Astrocyte (in vitro differentiated cells and primary cell): ENCODE results near the gene ADGRG7. TPM values are rescaled to one million over a fixed set of nuclear protein-coding genes. Genes with fewer than 3 reads are reported as not detected.
A peak's percentile ranks its signal among the peaks of the same experiment; 100 is the strongest.

Experiments used
- DNase-seq: peaks from one replicate; pipeline ENCODE4 v3.0.0-alpha.2; 2010; ENCODE audit warnings: low read depth
- FAIRE-seq: peaks from 2 replicates; lab custom pipeline; 2011; peaks lifted over from hg19 to GRCh38; lab: Jason Lieb, UNC
- H2AFZ ChIP-seq: 2 replicates; pipeline ENCODE4 v1.6.0; 2012; ENCODE audit warnings: low read depth, low read length, inconsistent platforms
- H3K27ac ChIP-seq: 2 replicates; pipeline ENCODE4 v1.5.1; 2011; ENCODE audit warnings: low read depth, low read length, inconsistent platforms
- H3K27me3 ChIP-seq: 2 replicates; pipeline ENCODE4 v1.6.0; 2011; ENCODE audit warnings: low read length, inconsistent platforms; ENCODE audit not compliant: insufficient read depth
- H3K36me3 ChIP-seq: 2 replicates; pipeline ENCODE4 v1.5.1; 2011; ENCODE audit warnings: low read length, inconsistent platforms; ENCODE audit not compliant: insufficient read depth
- H3K4me1 ChIP-seq: 2 replicates; pipeline ENCODE4 v1.5.1; 2011; ENCODE audit warnings: low read length, inconsistent platforms; ENCODE audit not compliant: insufficient read depth
- H3K4me2 ChIP-seq: 2 replicates; pipeline ENCODE4 v1.6.0; 2012; ENCODE audit warnings: low read length, inconsistent platforms
- H3K4me3 ChIP-seq: 2 replicates; pipeline ENCODE4 v1.5.1; 2011; ENCODE audit warnings: low read depth, mild to moderate bottlenecking, low read length, inconsistent platforms; ENCODE audit not compliant: insufficient read depth
- H3K79me2 ChIP-seq: 2 replicates; pipeline ENCODE4 v1.6.0; 2012; ENCODE audit warnings: mild to moderate bottlenecking, low read length, inconsistent platforms; ENCODE audit not compliant: insufficient read depth
- H3K9ac ChIP-seq: 2 replicates; pipeline ENCODE4 v1.6.0; 2012; ENCODE audit warnings: mild to moderate bottlenecking, low read length, inconsistent platforms
- H3K9me3 ChIP-seq: 2 replicates; pipeline ENCODE4 v1.5.1; 2012; ENCODE audit warnings: low read depth, mild to moderate bottlenecking, low read length, inconsistent platforms; ENCODE audit not compliant: insufficient read depth
- H4K20me1 ChIP-seq: 2 replicates; pipeline ENCODE4 v1.6.0; 2012; ENCODE audit warnings: low read length, inconsistent platforms; ENCODE audit not compliant: insufficient read depth
- H3K27ac Mint-ChIP-seq: one replicate; pipeline ENCODE4 v1.8.0; 2021; ENCODE audit warnings: mild to moderate bottlenecking, mixed read lengths; ENCODE audit not compliant: unreplicated experiment
- H3K27me3 Mint-ChIP-seq: one replicate; pipeline ENCODE4 v1.8.0; 2021; ENCODE audit warnings: low read depth, mixed read lengths; ENCODE audit not compliant: unreplicated experiment
- H3K36me3 Mint-ChIP-seq: one replicate; pipeline ENCODE4 v1.8.0; 2021; ENCODE audit warnings: low read depth, mixed read lengths; ENCODE audit not compliant: unreplicated experiment
- H3K4me1 Mint-ChIP-seq: one replicate; pipeline ENCODE4 v1.8.0; 2021; ENCODE audit warnings: low read depth, mixed read lengths; ENCODE audit not compliant: unreplicated experiment
- H3K4me3 Mint-ChIP-seq: one replicate; pipeline ENCODE4 v1.8.0; 2021; ENCODE audit warnings: mild to moderate bottlenecking, moderate library complexity, mixed read lengths; ENCODE audit not compliant: unreplicated experiment
- H3K9me3 Mint-ChIP-seq: one replicate; pipeline ENCODE4 v1.8.0; 2021; ENCODE audit warnings: mild to moderate bottlenecking, mixed read lengths; ENCODE audit not compliant: unreplicated experiment
- CTCF ChIP-seq: IDR thresholded peaks from 2 replicates; pipeline ENCODE4 v1.5.1; 2011; ENCODE audit warnings: low read depth, mild to moderate bottlenecking, inconsistent platforms, low read length, moderate library complexity; ENCODE audit not compliant: insufficient read depth
- EZH2 ChIP-seq: IDR thresholded peaks from 2 replicates; pipeline ENCODE4 v1.6.1; 2012; ENCODE audit warnings: mild to moderate bottlenecking, low read length, inconsistent platforms; ENCODE audit not compliant: insufficient read depth
- total RNA-seq: library from RNA; stranded (reverse); gene quantifications from 2 replicates; pipeline ENCODE4 v1.2.1, GENCODE V29; 2021

ADGRG7 gene
- total RNA-seq, 1 donor from 2014 or later, result not detected

- H3K9me3 ChIP-seq, result no peaks in the 10 kb centered on the region
- no peak for TF ChIP-seq CTCF
- TF ChIP-seq EZH2, result no peak
- Mint-ChIP-seq H3K9me3 (no peaks in the 10 kb centered on the region), H3K27ac (no peak overlapping the region), H3K4me1 (no peaks in the 10 kb centered on the region), H3K4me3 (no peak overlapping the region), H3K27me3 (no peaks in the 10 kb centered on the region), H3K36me3 (no peaks in the 10 kb centered on the region)
- H3K27me3 ChIP-seq, result peaks cover 3% of the 10 kb centered on the region
- DNase-seq (peak; percentile 49), FAIRE-seq (no peak)
- H3K4me1 ChIP-seq, result no peaks in the 10 kb centered on the region
- H4K20me1 ChIP-seq, result no peaks in the 10 kb centered on the region
- no peaks in the 10 kb centered on the region for H3K79me2 ChIP-seq
- H3K4me3 ChIP-seq, result no peak overlapping the region
- no peak overlapping the region for H3K9ac ChIP-seq
- no peak overlapping the region for H2AFZ ChIP-seq
- no peak overlapping the region for H3K27ac ChIP-seq
- no peaks in the 10 kb centered on the region for H3K36me3 ChIP-seq
- H3K4me2 ChIP-seq, result no peak overlapping the region
These were observed 6.3 kb downstream of the ADGRG7 start for GRCh38 chr3:100615684-100616083.

- no peaks in the 10 kb centered on the region for H3K36me3 ChIP-seq
- H3K9me3 Mint-ChIP-seq, result peaks cover 1% of the 10 kb centered on the region
- no peak overlapping the region for H3K4me2 ChIP-seq
- no peaks in the 10 kb centered on the region for H3K27me3 Mint-ChIP-seq
- peaks cover 2% of the 10 kb centered on the region for H3K27me3 ChIP-seq
- H3K79me2 ChIP-seq, result no peaks in the 10 kb centered on the region
- H4K20me1 ChIP-seq, result no peaks in the 10 kb centered on the region
- no peaks in the 10 kb centered on the region for H3K36me3 Mint-ChIP-seq
- no peak overlapping the region for H3K4me3 Mint-ChIP-seq
- no peak overlapping the region for H3K27ac ChIP-seq
- H3K9ac ChIP-seq, result no peak overlapping the region
- FAIRE-seq, result no peak
- TF ChIP-seq CTCF (no peak), EZH2 (no peak)
- no peaks in the 10 kb centered on the region for H3K9me3 ChIP-seq
- DNase-seq, result no peak
- H3K4me3 ChIP-seq, result no peak overlapping the region
- H3K27ac Mint-ChIP-seq, result no peak overlapping the region
- no peaks in the 10 kb centered on the region for H3K4me1 ChIP-seq
- H3K4me1 Mint-ChIP-seq, result no peaks in the 10 kb centered on the region
- H2AFZ ChIP-seq, result no peak overlapping the region
These were observed 11.8 kb downstream of the ADGRG7 start for GRCh38 chr3:100621251-100621650.

GRCh38 chr3:100627491-100627890, 18.1 kb downstream of the ADGRG7 start:
- no peak for FAIRE-seq
- H3K9me3 ChIP-seq, result no peaks in the 10 kb centered on the region
- H3K9ac ChIP-seq, result no peak overlapping the region
- H3K79me2 ChIP-seq, result no peaks in the 10 kb centered on the region
- H3K27me3 Mint-ChIP-seq, result no peaks in the 10 kb centered on the region
- H3K27ac Mint-ChIP-seq, result no peak overlapping the region
- no peak for TF ChIP-seq EZH2
- H4K20me1 ChIP-seq, result no peaks in the 10 kb centered on the region
- no peaks in the 10 kb centered on the region for H3K4me1 ChIP-seq
- H3K9me3 Mint-ChIP-seq, result peaks cover 3% of the 10 kb centered on the region
- H2AFZ ChIP-seq, result no peak overlapping the region
- no peak overlapping the region for H3K27ac ChIP-seq
- H3K36me3 ChIP-seq, result no peaks in the 10 kb centered on the region
- no peak overlapping the region for H3K4me3 Mint-ChIP-seq
- H3K4me1 Mint-ChIP-seq, result peaks cover 2% of the 10 kb centered on the region
- H3K27me3 ChIP-seq, result peaks cover 2% of the 10 kb centered on the region
- H3K4me3 ChIP-seq, result no peak overlapping the region
- H3K36me3 Mint-ChIP-seq, result no peaks in the 10 kb centered on the region
- DNase-seq, result no peak
- H3K4me2 ChIP-seq, result no peak overlapping the region
